GM12874 (cell line): ENCODE measurements around the gene ARID1B.

Experiments
- CTCF ChIP-seq: IDR thresholded peaks from 2 replicates; pipeline ENCODE4 v1.5.1; 2011; ENCODE audit warnings: low read depth, mild to moderate bottlenecking, control low read depth, low read length, moderate library complexity; ENCODE audit not compliant: insufficient read depth

The ARID1B gene

GRCh38 chr6:156897907-156898531 lies 120.8 kb downstream of the ARID1B start:
- no peak for TF ChIP-seq CTCF

GRCh38 chr6:156899071-156899470 lies 121.9 kb downstream of the ARID1B start:
- no peak for TF ChIP-seq CTCF

- TF ChIP-seq CTCF, result no peak
These were observed 122.5 kb downstream of the ARID1B start for GRCh38 chr6:156899532-156900135.

GRCh38 chr6:156900292-156900691 lies 123.1 kb downstream of the ARID1B start:
- no peak for TF ChIP-seq CTCF

GRCh38 chr6:156901309-156902019 lies 124.3 kb downstream of the ARID1B start:
- TF ChIP-seq CTCF, result no peak

GRCh38 chr6:156902782-156903181 lies 125.6 kb downstream of the ARID1B start:
- TF ChIP-seq CTCF, result no peak

GRCh38 chr6:156904176-156904967 lies 127.2 kb downstream of the ARID1B start:
- no peak for TF ChIP-seq CTCF
